DOHH2 (cell line): ENCODE measurements around the gene C12orf42.

ENCODE experiments used
- CTCF ChIP-seq: fragments of 200-600 bp; sonication (generic); IDR thresholded peaks from one replicate; pipeline ENCODE4 v1.5.1; 2014; ENCODE audit warnings: antibody characterized with exemption, mild to moderate bottlenecking, low read depth, low read length; ENCODE audit not compliant: poor library complexity, severe bottlenecking
- EZH2phosphoT487 ChIP-seq: fragments of 200-600 bp; sonication (generic); IDR thresholded peaks from 2 replicates; pipeline ENCODE4 v1.6.1; 2017; ENCODE audit warnings: borderline replicate concordance, mild to moderate bottlenecking, antibody characterized with exemption, low read length, moderate library complexity, mixed read lengths

GRCh38 chr12:103494734-103495468 is 867 bp downstream of the C12orf42 start:
- TF ChIP-seq CTCF (no peak), EZH2phosphoT487 (no peak)
